Testis (tissue), 2 donors: ENCODE results near the gene USP44.

ENCODE experiments used
- CTCF ChIP-seq, 3 experiments: fragments of 450-650 bp in 2 of 3; fragments of 200-600 bp in 1 of 3; sonication (generic) in 1 of 3; IDR thresholded peaks; one replicate each; pipeline ENCODE4 v1.5.1; 2016 to 2019; ENCODE audit warnings: antibody characterized with exemption in 3 of 3, mild to moderate bottlenecking in 2 of 3, moderate library complexity in 1 of 3
- POLR2A ChIP-seq: fragments of 450-650 bp; IDR thresholded peaks from one replicate; pipeline ENCODE4 v1.6.1; 2017; ENCODE audit warnings: antibody characterized with exemption, mild to moderate bottlenecking, moderate library complexity

DNA sequence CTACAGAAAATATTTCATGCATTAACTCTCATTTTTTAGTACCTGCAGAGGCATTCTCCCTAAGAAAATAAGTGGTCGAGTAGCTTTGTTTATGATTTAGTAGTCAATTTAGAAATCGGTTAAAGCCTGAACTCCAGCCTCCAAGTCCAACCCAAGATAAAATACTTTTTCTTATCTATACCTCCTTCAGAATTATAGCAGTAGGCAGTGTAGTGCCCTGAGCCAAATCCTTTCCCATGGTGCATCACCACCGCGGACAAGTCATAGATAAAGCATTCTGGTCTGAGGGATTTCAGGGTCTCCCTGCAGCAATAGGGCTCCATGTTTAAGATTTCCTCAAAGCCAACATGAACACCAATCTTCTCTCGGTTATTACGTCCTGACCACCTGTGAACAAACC, 30.5 kb downstream of the USP44 start:
- TF ChIP-seq CTCF (IDR thresholded peaks at IDR 0.05): no peak
- no peak for TF ChIP-seq POLR2A
